ENCODE results near the gene GFER.
"Not testable (repeated sequence)": the region's sequence is repeated elsewhere in the genome, so short reads cannot be mapped to it uniquely, and the experiment has no call there.

Gene GFER

GRCh38 chr16:1958143-1958491 is 25.9 kb upstream of the GFER start:
- not testable (repeated sequence) for DNase-seq

DNA sequence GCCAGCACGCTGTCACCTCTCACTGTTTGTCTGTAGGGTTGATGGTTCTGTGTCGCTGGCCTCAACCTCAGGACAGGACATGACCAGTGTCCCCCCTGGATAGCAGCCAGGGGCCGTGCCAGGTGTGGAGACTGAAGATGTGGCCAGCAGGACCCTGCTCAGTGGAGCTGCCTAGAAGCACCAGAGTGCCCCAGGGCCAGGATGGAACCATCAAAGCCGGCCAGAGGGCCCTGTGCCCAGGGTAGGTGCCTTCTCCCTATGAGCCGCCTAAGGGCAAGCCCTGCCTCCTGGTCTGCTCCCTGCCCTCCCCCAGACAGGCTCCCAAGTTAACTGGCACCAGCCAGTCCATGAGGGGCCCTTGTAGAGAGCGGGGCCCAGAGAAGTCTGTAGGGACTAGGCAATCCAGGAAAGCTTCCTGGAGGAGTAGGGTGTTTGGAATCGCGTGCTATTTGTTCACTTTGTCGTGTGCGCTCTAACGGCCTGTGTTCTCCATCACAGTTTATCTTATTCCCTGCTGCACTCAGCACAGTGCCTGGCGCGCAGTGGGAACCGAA is 25.2 kb upstream of the GFER start:
- no peak for DNase-seq

- DNase-seq = peak; percentile 86
Observed at GRCh38 chr16:1959269-1960039, 24.5 kb upstream of the GFER start, which contains the start of gene NDUFB10. TSS of gene NDUFB10 (plus strand) at chr16:1959538. CDS start at chr16:1959625, 87 bp downstream.

DNA sequence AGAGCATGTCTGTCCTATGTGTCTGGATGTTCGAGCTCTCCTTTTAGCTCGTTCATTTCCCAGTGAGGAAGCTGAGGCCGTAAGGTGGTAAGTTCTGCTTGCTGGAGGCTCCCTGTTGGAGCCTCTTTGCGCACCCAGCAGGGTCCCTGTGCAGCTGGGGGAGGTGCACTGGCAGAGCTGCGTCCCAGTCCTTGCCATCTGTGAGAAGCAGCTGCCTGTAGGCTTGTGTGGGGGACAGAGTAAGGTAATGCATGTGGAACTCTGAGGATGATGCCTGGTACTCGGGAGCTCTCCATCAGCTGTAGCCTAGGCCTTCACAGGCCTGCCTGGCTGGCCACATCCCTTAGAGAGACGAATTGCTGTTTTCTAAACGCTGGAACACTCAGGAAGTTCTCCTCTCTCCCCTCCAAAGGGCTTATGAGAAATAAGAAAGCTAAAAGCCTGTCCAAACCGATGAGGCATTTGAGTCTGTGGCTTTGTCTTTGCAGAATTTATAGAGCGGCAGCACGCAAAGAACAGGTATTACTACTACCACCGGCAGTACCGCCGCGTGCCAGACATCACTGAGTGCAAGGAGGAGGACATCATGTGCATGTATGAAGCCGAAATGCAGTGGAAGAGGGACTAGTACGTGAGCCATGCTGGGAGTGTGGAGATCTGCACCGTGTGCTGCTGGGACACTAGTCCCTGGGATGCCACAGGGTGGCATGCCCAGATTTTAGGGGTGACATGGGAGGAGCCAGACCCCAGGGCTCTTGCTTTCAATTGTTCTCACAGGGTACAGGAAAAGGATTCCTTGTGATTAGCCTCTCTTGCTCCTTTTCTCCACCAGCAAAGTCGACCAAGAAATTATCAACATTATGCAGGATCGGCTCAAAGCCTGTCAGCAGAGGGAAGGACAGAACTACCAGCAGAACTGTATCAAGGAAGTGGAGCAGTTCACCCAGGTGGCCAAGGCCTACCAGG is 23.0 kb upstream of the GFER start:
- DNase-seq = no peak

GRCh38 chr16:1961651-1962067 is 22.3 kb upstream of the GFER start:
- no peak for DNase-seq

- DNase-seq = not testable (repeated sequence)
Observed at GRCh38 chr16:1962161-1963153, 21.5 kb upstream of the GFER start.

- DNase-seq = peak; percentile 36
Observed at GRCh38 chr16:1963806-1964505, 20.0 kb upstream of the GFER start.

- peak; percentile 95 for DNase-seq
Observed at GRCh38 chr16:1964506-1965395, 19.2 kb upstream of the GFER start, which contains the start of gene RPS2. TSS of gene RPS2 (minus strand) at chr16:1964826. CDS start at chr16:1964625, 201 bp downstream.

DNA sequence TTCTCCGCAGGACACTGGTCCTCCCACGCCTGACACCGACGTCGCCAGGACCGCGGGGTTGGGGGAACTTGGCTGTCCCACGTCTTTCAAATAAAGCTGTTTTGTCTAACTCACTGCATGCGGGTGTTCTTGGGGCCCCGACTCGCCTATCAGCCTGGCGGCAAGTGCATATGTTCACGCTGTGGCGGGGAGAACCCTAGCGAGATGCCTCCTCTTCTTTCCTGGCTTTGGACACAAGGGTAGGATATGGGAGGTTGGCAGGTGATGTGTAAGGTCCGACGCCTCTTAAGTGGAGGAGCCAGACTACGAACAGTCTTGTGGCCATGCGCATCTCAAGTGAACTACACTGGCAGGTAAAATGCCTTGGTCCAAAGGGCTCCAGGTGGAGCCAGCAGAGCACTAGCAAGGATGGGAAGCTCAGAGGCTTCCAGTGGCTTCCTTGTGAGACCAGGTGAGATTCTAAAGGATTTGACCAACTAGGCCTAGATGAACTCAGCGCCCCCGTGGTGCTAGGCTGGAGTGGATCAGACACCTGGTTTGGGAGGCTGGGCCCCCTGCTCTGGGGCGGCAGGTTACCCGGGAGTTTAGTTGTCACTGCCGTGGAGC is 18.5 kb upstream of the GFER start:
- no peak for DNase-seq

DNA sequence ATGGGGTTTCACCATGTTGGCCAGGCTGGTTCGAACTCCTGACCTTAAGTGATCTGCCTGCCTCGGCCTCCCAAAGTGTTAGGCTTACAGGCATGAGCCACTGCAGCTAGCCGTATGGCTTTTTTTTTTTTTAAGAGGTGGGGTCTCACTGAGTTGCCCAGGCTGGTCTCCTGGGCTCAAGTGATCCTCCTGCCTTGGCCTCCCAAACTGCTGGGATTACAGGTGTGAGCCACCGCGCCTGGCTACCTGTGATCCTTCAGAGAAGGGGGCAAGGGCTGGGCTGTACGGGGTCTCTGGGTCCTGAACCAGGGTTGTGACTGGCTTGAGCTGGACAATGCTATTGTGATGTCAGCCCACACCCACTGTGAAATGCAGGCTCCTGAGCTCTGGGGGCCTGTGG is 17.5 kb upstream of the GFER start, which contains the start of gene RNF151:
TSS of gene RNF151 (plus strand) at position 397 of the 400 bp plus-strand sequence. CDS start 26 bp downstream, outside the sequence.
- no peak for DNase-seq

DNA sequence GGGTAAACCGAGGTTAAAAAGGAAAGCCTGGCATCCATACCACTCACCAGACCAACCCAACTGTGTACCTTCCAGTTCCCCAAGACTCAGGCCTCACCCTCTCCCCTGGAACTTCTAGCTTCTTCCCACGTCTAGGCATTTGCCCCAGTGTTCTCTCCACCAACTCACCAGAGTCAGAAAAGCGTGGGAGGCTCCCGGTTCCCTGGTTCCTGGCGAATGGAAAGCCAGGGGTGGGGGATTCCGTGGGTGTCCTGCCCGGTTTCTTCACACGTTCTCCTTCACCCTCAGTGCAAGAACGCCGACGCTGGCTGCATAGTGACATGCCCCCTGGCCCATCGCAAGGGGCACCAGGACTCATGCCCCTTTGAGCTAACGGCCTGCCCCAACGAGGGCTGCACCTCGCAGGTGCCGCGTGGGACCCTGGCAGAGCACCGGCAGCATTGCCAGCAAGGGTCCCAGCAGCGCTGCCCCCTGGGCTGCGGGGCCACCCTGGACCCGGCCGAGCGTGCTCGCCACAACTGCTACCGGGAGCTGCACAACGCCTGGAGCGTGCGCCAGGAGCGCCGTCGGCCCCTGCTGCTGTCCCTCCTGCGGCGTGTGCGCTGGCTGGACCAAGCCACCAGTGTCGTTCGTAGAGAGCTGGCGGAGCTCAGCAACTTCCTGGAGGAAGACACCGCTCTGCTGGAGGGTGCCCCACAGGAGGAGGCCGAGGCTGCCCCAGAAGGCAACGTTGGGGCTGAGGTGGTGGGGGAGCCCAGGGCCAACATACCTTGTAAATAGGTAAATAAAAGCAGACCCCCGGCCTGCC is 15.6 kb upstream of the GFER start:
- DNase-seq = no peak

DNA sequence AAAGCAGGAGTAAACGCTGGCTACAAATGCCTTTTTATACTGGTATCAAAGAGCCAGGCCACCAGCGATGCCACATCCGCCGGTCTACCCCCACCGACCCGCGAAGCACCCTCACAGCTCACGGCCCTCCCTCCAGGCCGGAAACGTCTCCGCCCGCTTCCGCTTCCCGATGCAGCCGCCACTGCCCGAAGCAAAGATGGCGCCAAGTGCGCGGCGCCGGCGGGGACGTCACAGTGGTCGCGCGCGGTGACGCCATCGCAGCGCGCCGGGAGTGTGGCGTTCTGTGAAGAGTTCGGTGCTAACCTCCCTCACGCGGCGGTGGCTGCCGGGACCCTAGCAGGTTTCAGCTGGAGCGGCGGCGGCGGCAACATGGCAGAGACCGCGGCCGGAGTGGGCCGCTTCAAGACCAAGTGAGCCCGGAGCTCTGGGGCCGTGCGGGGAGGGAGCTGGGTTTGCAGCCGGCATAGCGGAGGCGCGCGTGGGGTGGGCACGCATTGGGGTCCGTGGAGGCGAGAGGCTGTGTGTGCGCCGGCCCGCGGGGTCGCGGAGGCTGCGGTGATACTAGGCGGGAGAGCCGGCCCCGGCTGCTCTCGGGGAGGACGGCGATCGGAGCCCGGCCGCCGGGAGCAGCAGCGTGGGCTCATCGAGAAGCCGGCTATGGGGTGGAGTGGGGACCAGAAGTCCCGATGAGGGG is 12.1 kb upstream of the GFER start, which contains the start of gene TBL3:
TSS of gene TBL3 (plus strand) at position 258 of the 694 bp plus-strand sequence. CDS start at position 370, 112 bp downstream.
- DNase-seq = peak; percentile 93

DNA sequence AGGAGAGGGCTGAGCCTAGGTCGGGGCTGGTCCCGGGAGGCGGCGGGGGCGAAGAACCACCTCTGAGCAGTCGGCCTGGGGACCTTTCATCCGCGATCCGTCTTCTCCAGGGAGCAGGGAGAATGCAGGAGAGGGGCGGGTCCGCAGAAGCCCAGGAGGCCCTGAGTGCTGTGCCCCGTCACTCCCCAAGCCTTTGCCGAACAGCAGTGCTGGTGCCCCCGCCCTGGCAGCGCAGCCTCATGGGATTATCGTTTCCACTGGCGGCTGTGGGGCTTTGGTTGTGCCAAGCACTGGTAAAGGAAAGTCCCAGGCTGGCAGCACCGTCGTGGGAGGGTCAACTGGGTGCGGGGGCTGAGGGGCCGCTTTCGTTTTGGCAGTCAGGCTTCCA is 11.5 kb upstream of the GFER start:
- no peak for DNase-seq

- DNase-seq = no peak
Observed at GRCh38 chr16:1973461-1974156, 10.4 kb upstream of the GFER start.

GRCh38 chr16:1974157-1975070 is 9.6 kb upstream of the GFER start:
- no peak for DNase-seq

Data from activated T-cell treated with anti-CD3 and anti-CD28 coated beads for 4 hours (primary cell).